Germinal center (tissue), 1 donor: ENCODE data around the gene FAM117B.
A peak's percentile ranks its signal among the peaks of the same experiment; 100 is the strongest.
"Not testable (repeated sequence)": the region's sequence is repeated elsewhere in the genome, so short reads cannot be mapped to it uniquely, and the experiment has no call there.

Experiments
- DNase-seq: peaks from one replicate; pipeline ENCODE4 v3.0.0; 2012; ENCODE audit warnings: mixed read lengths, low spot score

Gene FAM117B

GRCh38 chr2:202638721-202639120, 4.0 kb downstream of the FAM117B start:
- DNase-seq = no peak

- DNase-seq = no peak
Measured at GRCh38 chr2:202639231-202639630, 4.5 kb downstream of the FAM117B start.

- DNase-seq = no peak
Measured at GRCh38 chr2:202642567-202642966, 7.8 kb downstream of the FAM117B start.

- DNase-seq = peak; percentile 18
Measured at GRCh38 chr2:202643012-202643858, 8.5 kb downstream of the FAM117B start.

GRCh38 chr2:202652119-202652518, 17.4 kb downstream of the FAM117B start:
- no peak for DNase-seq

GRCh38 chr2:202653890-202654289, 19.1 kb downstream of the FAM117B start:
- no peak for DNase-seq

GRCh38 chr2:202657876-202658275, 23.1 kb downstream of the FAM117B start:
- DNase-seq = no peak

- no peak for DNase-seq
Measured at GRCh38 chr2:202660796-202661195, 26.0 kb downstream of the FAM117B start.

GRCh38 chr2:202669841-202670240, 35.1 kb downstream of the FAM117B start:
- no peak for DNase-seq

GRCh38 chr2:202671317-202672035, 36.7 kb downstream of the FAM117B start:
- DNase-seq = no peak

- DNase-seq = not testable (repeated sequence)
Measured at GRCh38 chr2:202675097-202675496, 40.3 kb downstream of the FAM117B start.

GRCh38 chr2:202679980-202680379, 45.2 kb downstream of the FAM117B start:
- DNase-seq = no peak

- DNase-seq = no peak
Measured at GRCh38 chr2:202680512-202680911, 45.7 kb downstream of the FAM117B start.

GRCh38 chr2:202681688-202682205, 47.0 kb downstream of the FAM117B start:
- no peak for DNase-seq

- no peak for DNase-seq
Measured at GRCh38 chr2:202682274-202682673, 47.5 kb downstream of the FAM117B start.

GRCh38 chr2:202687276-202687675, 52.5 kb downstream of the FAM117B start:
- no peak for DNase-seq

GRCh38 chr2:202689459-202689858, 54.7 kb downstream of the FAM117B start:
- no peak for DNase-seq

GRCh38 chr2:202689898-202690297, 55.1 kb downstream of the FAM117B start:
- no peak for DNase-seq

- DNase-seq = no peak
Measured at GRCh38 chr2:202690321-202690900, 55.6 kb downstream of the FAM117B start.

GRCh38 chr2:202693503-202693902, 58.7 kb downstream of the FAM117B start:
- DNase-seq = no peak

- no peak for DNase-seq
Measured at GRCh38 chr2:202695166-202695565, 60.4 kb downstream of the FAM117B start.

- DNase-seq = no peak
Measured at GRCh38 chr2:202700075-202700901, 65.5 kb downstream of the FAM117B start.
